ENCODE measurements around the gene NF1.

NF1 gene

GRCh38 chr17:31310260-31310659 is 215.5 kb downstream of the NF1 start:
- Histone ChIP-seq H3K4me1 (ENCODE audit: control insufficient read depth, insufficient read depth, low read length) (peaks cover 3% of the 10 kb centered on the region; the same call in 1 of the 2 replicates), H3K9me3 (ENCODE audit: control insufficient read depth, insufficient read depth, low read depth, low read length) (no peaks in the 10 kb centered on the region), H3K27ac (ENCODE audit: extremely low read depth, low read depth, low read length) (no peak overlapping the region), H3K36me3 (ENCODE audit: control insufficient read depth in 2 of 2, insufficient read depth in 1 of 2, low read length in 2 of 2) (no peaks in the 10 kb centered on the region; a peak in 1 of 3 replicates), H3K4me3 (ENCODE audit: low read depth, low read length) (no peak overlapping the region)
- CTCF ChIA-PET = interaction anchor here (0.6 kb wide), 1 partner anchor 57 kb away, joined by 3 read pairs; no protein-coding TSS in a partner anchor
- no peak for TF ChIP-seq ZNF692 (tag by site-specific recombination; IDR thresholded peaks at IDR 0.05)
- TF ChIP-seq ZNF423 (tag by site-specific recombination; IDR thresholded peaks at IDR 0.05) = no peak
- no peak for TF ChIP-seq ZBTB7A (tag by site-specific recombination; IDR thresholded peaks at IDR 0.05; ENCODE audit: low read depth)
- no peak for TF ChIP-seq ZNF133 (tag by site-specific recombination; IDR thresholded peaks at IDR 0.05)
- TF ChIP-seq ZNF341 (tag by site-specific recombination; IDR thresholded peaks at IDR 0.05; ENCODE audit: low read depth) = no peak
- no peak for TF ChIP-seq SP2 (tag by site-specific recombination; IDR thresholded peaks at IDR 0.05)
- no peak for TF ChIP-seq ZNF19 (tag by site-specific recombination; IDR thresholded peaks at IDR 0.05; ENCODE audit: low read depth)
- no peak for TF ChIP-seq GLI4 (tag by site-specific recombination; IDR thresholded peaks at IDR 0.05)
- TF ChIP-seq REST (tag by site-specific recombination; IDR thresholded peaks at IDR 0.05) = no peak
- no peak for TF ChIP-seq ZBTB17 (tag by site-specific recombination; IDR thresholded peaks at IDR 0.05)
- no peak for TF ChIP-seq ZNF530 (tag by site-specific recombination; IDR thresholded peaks at IDR 0.05; ENCODE audit: low read depth)
- TF ChIP-seq TSHZ1 (tag by site-specific recombination; IDR thresholded peaks at IDR 0.05; ENCODE audit: borderline replicate concordance) = no peak
- no peak for TF ChIP-seq PRDM4 (tag by site-specific recombination; IDR thresholded peaks at IDR 0.05)
- POLR2A ChIA-PET = no interaction called here

- no peak overlapping the region for H3K4me3 ChIP-seq (ENCODE audit: low read depth, low read length)
- ChIA-PET CTCF (no interaction called here), POLR2A (no interaction called here)
- H3K9me3 ChIP-seq (ENCODE audit: control insufficient read depth, insufficient read depth, low read depth, low read length) = no peaks in the 10 kb centered on the region
- H3K4me1 ChIP-seq (ENCODE audit: control insufficient read depth, insufficient read depth, low read length) = peaks cover 3% of the 10 kb centered on the region; the same call in 1 of the 2 replicates
- no peak overlapping the region for H3K27ac ChIP-seq (ENCODE audit: extremely low read depth, low read depth, low read length)
- H3K36me3 ChIP-seq (ENCODE audit: control insufficient read depth in 2 of 2, insufficient read depth in 1 of 2, low read length in 2 of 2) = no peaks in the 10 kb centered on the region; a peak in 1 of 3 replicates
- TF ChIP-seq ZBTB44 (tag by site-specific recombination; IDR thresholded peaks at IDR 0.05) (no peak), ZNF792 (tag by site-specific recombination; IDR thresholded peaks at IDR 0.05) (no peak), ZFP41 (tag by site-specific recombination; IDR thresholded peaks at IDR 0.05; ENCODE audit: borderline replicate concordance) (no peak)
Measured at GRCh38 chr17:31310886-31311285, 216.1 kb downstream of the NF1 start.

Data from HEK293 (cell line).